GM20000 (cell line): ENCODE results near the gene NSMF.

Experiments used
- DNase-seq: peaks from one replicate; pipeline ENCODE4 v3.0.0; 2012; ENCODE audit warnings: low spot score
- CTCF ChIP-seq: IDR thresholded peaks from 2 replicates; pipeline ENCODE4 v1.5.1; 2012; ENCODE audit warnings: mild to moderate bottlenecking, control low read depth; ENCODE audit errors: extremely low read depth, missing control alignments

Gene NSMF

GRCh38 chr9:137436761-137437600, 22.2 kb downstream of the NSMF start:
- TF ChIP-seq CTCF, result no peak
- DNase-seq, result no peak

GRCh38 chr9:137435980-137436760, 23.0 kb downstream of the NSMF start:
- no peak for DNase-seq
- no peak for TF ChIP-seq CTCF

GRCh38 chr9:137435381-137435891, 23.7 kb downstream of the NSMF start:
- no peak for TF ChIP-seq CTCF
- DNase-seq, result no peak

- no peak for DNase-seq
- TF ChIP-seq CTCF, result no peak
Observed at GRCh38 chr9:137434498-137435380, 24.4 kb downstream of the NSMF start.

- no peak for DNase-seq
- TF ChIP-seq CTCF, result no peak
Observed at GRCh38 chr9:137433916-137434431, 25.2 kb downstream of the NSMF start.

GRCh38 chr9:137433349-137433915, 25.7 kb downstream of the NSMF start:
- TF ChIP-seq CTCF, result no peak
- no peak for DNase-seq
